ENCODE data around the gene SPINT2. TPM values are rescaled to one million over a fixed set of nuclear protein-coding genes. Genes with fewer than 3 reads are reported as not detected.

SPINT2 gene
- total RNA-seq, 4 donors from 2014 or later = 11.8 to 72.8 (median 29.4) TPM

DNA sequence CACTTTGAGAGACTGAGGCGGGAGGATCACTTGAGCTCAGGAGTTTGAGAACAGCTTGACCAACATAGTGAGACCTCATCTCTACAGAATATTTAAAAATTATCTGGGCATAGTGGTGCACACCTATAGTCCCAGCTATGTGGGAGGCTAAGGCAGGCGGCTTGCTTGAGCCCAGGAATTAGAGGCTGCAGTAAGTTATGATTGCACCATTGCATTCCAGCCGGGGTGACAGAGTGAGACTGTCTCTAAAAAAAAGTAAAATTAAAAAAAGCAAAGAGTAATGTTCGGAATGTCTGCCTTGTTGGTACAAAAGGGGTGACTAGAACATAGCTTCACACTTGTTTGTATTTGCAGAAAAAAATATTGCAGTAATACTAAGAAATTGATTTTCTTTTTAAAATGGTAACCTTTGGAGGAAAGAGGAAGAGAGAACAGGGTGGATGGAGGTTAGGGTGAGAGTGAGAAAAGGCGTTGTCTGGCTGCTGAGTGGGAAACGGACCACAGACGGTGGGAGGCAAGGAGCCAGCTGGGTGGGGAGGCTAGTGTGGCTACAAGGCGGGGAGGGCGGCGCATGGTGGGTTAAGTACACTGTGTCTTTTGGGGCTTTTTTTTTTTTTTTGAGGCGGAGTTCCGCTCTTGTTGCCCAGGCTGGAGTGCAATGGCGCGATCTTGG, 18.4 kb upstream of the SPINT2 start:
- no peak for TF ChIP-seq POLR2A (IDR thresholded peaks at IDR 0.05)
- TF ChIP-seq, protein P1, sequence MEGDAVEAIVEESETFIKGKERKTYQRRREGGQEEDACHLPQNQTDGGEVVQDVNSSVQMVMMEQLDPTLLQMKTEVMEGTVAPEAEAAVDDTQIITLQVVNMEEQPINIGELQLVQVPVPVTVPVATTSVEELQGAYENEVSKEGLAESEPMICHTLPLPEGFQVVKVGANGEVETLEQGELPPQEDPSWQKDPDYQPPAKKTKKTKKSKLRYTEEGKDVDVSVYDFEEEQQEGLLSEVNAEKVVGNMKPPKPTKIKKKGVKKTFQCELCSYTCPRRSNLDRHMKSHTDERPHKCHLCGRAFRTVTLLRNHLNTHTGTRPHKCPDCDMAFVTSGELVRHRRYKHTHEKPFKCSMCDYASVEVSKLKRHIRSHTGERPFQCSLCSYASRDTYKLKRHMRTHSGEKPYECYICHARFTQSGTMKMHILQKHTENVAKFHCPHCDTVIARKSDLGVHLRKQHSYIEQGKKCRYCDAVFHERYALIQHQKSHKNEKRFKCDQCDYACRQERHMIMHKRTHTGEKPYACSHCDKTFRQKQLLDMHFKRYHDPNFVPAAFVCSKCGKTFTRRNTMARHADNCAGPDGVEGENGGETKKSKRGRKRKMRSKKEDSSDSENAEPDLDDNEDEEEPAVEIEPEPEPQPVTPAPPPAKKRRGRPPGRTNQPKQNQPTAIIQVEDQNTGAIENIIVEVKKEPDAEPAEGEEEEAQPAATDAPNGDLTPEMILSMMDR (IDR thresholded peaks at IDR 0.05) = no peak
- Histone ChIP-seq H3K36me3 (no peaks in the 10 kb centered on the region), H3K4me1 (no peaks in the 10 kb centered on the region), H3K9me3 (no peaks in the 10 kb centered on the region), H3K27ac (peak overlapping the region; percentile 25 to 53), H3K4me3 (no peak overlapping the region), H3K27me3 (no peaks in the 10 kb centered on the region)
- intact Hi-C loops (cut with DNase I; ENCODE audit: low total_unique reads) = no loop called here
- no peak for DNase-seq

DNA sequence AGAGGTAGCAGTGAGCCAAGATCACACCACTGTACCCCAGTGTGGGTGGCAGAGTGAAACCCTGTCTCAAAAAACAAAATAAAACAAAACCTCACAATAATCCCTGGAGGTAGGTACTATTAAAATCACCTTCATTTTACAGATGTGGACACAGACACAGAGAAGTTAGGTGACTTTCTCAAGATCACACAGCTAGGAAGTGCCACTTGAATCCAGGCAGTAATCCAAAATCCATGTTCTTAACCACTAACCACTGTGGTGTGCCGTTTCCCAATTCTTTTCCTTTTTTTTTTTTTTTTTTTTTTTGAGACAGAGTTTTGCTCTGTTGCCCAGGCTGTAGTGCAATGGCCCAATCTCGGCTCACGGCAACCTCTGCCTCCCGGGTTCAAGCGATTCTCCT, 17.2 kb upstream of the SPINT2 start:
- DNase-seq = no peak
- Histone ChIP-seq H3K27me3 (no peaks in the 10 kb centered on the region), H3K4me3 (no peak overlapping the region), H3K36me3 (no peaks in the 10 kb centered on the region), H3K4me1 (no peaks in the 10 kb centered on the region), H3K9me3 (no peaks in the 10 kb centered on the region), H3K27ac (peak overlapping the region in 1 of 2 donors; percentile 25)
- intact Hi-C loops (cut with DNase I; ENCODE audit: low total_unique reads) = no loop called here
- no peak for TF ChIP-seq POLR2A (IDR thresholded peaks at IDR 0.05)
- TF ChIP-seq, protein P1 (IDR thresholded peaks at IDR 0.05) = no peak

- no peaks in the 10 kb centered on the region for H3K36me3 ChIP-seq
- no peak for DNase-seq
- H3K4me1 ChIP-seq = peaks cover 0 to 3% of the 10 kb centered on the region in 2 donors
- H3K9me3 ChIP-seq = no peaks in the 10 kb centered on the region
- peak overlapping the region; percentile 7 to 92 for H3K27ac ChIP-seq
- TF ChIP-seq, protein P1 (IDR thresholded peaks at IDR 0.05) = no peak
- TF ChIP-seq POLR2A (IDR thresholded peaks at IDR 0.05) = no peak
- intact Hi-C loops (cut with DNase I; ENCODE audit: low total_unique reads) = no loop called here
- H3K4me3 ChIP-seq = no peak overlapping the region
- H3K27me3 ChIP-seq = no peaks in the 10 kb centered on the region
Observed at GRCh38 chr19:38247734-38248268, 16.6 kb upstream of the SPINT2 start.

DNA sequence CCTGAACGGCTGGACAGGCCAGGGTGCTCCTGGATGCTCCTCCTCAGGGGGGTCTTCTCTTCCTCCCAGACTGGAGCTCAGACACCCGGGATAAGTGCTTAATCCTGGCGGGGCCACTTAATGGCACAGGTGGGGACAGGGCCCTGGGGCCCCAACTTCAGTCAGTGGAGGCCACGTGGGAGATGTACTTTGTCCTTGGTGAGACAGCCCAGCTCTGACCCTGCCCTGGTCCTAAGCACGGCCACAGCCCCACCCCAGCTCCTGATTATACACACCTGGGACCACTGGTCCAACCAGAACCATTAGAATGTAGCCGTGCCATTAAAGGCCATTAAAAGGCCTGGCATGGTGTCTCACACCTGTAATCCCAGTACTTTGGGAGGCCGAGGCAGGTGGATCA, 16.0 kb upstream of the SPINT2 start:
- no peak overlapping the region for H3K4me3 ChIP-seq
- no peak for DNase-seq
- H3K27me3 ChIP-seq = no peaks in the 10 kb centered on the region
- TF ChIP-seq, protein P1 (IDR thresholded peaks at IDR 0.05) = no peak
- no peak for TF ChIP-seq POLR2A (IDR thresholded peaks at IDR 0.05)
- peaks cover 0 to 7% of the 10 kb centered on the region in 2 donors for H3K4me1 ChIP-seq
- intact Hi-C loops (cut with DNase I; ENCODE audit: low total_unique reads) = no loop called here
- H3K27ac ChIP-seq = peak overlapping the region; percentile 7 to 92
- no peaks in the 10 kb centered on the region for H3K36me3 ChIP-seq
- no peaks in the 10 kb centered on the region for H3K9me3 ChIP-seq

- Histone ChIP-seq H3K9me3 (no peaks in the 10 kb centered on the region), H3K27me3 (no peaks in the 10 kb centered on the region), H3K27ac (peak overlapping the region; percentile 92), H3K4me3 (no peak overlapping the region), H3K4me1 (peaks cover 0 to 9% of the 10 kb centered on the region in 2 donors), H3K36me3 (no peaks in the 10 kb centered on the region)
- intact Hi-C loops (cut with DNase I; ENCODE audit: low total_unique reads) = no loop called here
- TF ChIP-seq, protein P1 (IDR thresholded peaks at IDR 0.05) = no peak
- no peak for TF ChIP-seq POLR2A (IDR thresholded peaks at IDR 0.05)
- DNase-seq = no peak
Observed at GRCh38 chr19:38250428-38250820, 13.9 kb upstream of the SPINT2 start.
